Measurements from ENCODE around the gene DNAH17. TPM values are rescaled to one million over a fixed set of nuclear protein-coding genes. Genes with fewer than 3 reads are reported as not detected.

The DNAH17 gene
- total and polyA plus RNA-seq, 2 of the 8 experiments (the other 6 are each of a cell fraction or from before 2014, with no cell fraction given), result 0.14 to 0.67 TPM

DNA sequence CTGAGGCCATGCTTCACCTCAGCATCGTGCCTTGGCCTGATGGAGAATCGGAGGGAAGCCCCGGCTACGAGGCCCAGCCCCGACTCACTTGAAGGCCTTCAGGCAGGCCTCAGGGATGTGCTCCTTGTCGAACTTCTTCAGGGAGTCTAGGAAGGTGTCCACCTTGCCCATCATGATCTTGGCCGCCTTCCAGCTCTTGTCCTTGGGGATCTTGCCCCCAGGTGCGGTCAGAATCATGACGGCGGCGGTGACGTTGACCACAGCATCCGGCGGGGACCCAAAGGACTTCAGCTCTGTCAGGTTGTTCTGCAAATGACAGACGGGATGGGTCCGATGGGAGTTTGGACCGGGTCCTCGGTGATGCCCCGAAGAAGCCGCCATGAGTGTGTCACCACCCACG is 117.5 kb downstream of the DNAH17 start:
- Histone ChIP-seq H3K23ac (ENCODE audit: insufficient read length) (no peak overlapping the region), H3K27me3 (replicated peaks in 1 of 4; ENCODE audit: control insufficient read depth in 3 of 4, extremely low read depth in 1 of 4, insufficient read depth in 3 of 4, low read length in 3 of 4) (no peaks in the 10 kb centered on the region), H3K4me1 (replicated peaks in 1 of 4; ENCODE audit: control insufficient read depth in 3 of 4, insufficient read depth in 4 of 4, low read length in 3 of 4) (no peaks in the 10 kb centered on the region), H3K18ac (ENCODE audit: extremely low read depth, low read length) (no peak overlapping the region), H2BK12ac (ENCODE audit: low read depth, low read length) (no peak overlapping the region), H2BK20ac (ENCODE audit: low read length) (no peak overlapping the region), H2AFZ (ENCODE audit: low read length) (no peak overlapping the region), H3K14ac (ENCODE audit: insufficient read length) (no peak overlapping the region), H3K56ac (replicated peaks; ENCODE audit: insufficient read length, low read depth, low read length) (no peak overlapping the region), H3K79me2 (ENCODE audit: control insufficient read depth in 1 of 2, insufficient read depth in 2 of 2, low read length in 2 of 2) (no peaks in the 10 kb centered on the region), H3K36me3 (ENCODE audit: control insufficient read depth in 2 of 4, insufficient read depth in 4 of 4, low read length in 3 of 4) (no peaks in the 10 kb centered on the region), H3K27ac (ENCODE audit: low read depth, low read length) (no peak overlapping the region), H4K91ac (replicated peaks; ENCODE audit: insufficient read length, low read length) (no peak overlapping the region), H4K8ac (ENCODE audit: extremely low read depth, insufficient read depth, low read length) (no peak overlapping the region), H3K9me3 (ENCODE audit: insufficient read depth in 2 of 2, low read depth in 1 of 2, low read length in 1 of 2) (peaks cover 4 to 5% of the 10 kb centered on the region in 2 experiments; a peak in 2 of 4 replicates), H4K5ac (ENCODE audit: insufficient read length, low read depth, low read length) (no peak overlapping the region), H2BK5ac (ENCODE audit: low read depth, low read length) (no peak overlapping the region), H2AK5ac (ENCODE audit: low read depth, low read length) (no peak overlapping the region), H3K23me2 (ENCODE audit: low read depth, low read length) (0 out of 2 replicates have a peak, but pooled peaks cover 3% of the 10 kb centered on the region), H3K4me3 (ENCODE audit: extremely low read depth in 1 of 4, insufficient read depth in 2 of 4, low read depth in 3 of 4, low read length in 4 of 4) (no peak overlapping the region), H3K4me2 (ENCODE audit: insufficient read depth in 1 of 2, low read depth in 2 of 2, low read length in 2 of 2) (no peak overlapping the region), H3K9ac (replicated peaks in 1 of 4; ENCODE audit: extremely low read depth in 1 of 4, low read depth in 3 of 4, low read length in 3 of 4) (no peak overlapping the region), H2BK120ac (replicated peaks; ENCODE audit: low read depth, low read length) (no peak overlapping the region), H2BK15ac (ENCODE audit: low read length) (no peak overlapping the region), H3K4ac (replicated peaks; ENCODE audit: insufficient read length, low read depth, low read length) (no peak overlapping the region), H4K20me1 (replicated peaks in 1 of 2; ENCODE audit: control insufficient read depth in 1 of 2, insufficient read depth in 2 of 2, low read length in 2 of 2) (no peaks in the 10 kb centered on the region), H3K79me1 (ENCODE audit: low read depth, low read length) (no peaks in the 10 kb centered on the region)
- no peak for DNase-seq (ENCODE audit: low read depth in 1 of 2, low spot score in 2 of 2)
- FAIRE-seq, result no peak
- ChIA-PET CTCF (ENCODE audit: partially characterized antibody) (interaction anchor here (1.0 to 3.2 kb wide), 4 partner anchors 9 to 249 kb away, joined by 3 to 19 read pairs (median 4); no protein-coding TSS in a partner anchor), POLR2A (ENCODE audit: partially characterized antibody) (no interaction called here)
- 96% methylated on average over 20 of the region's 21 CpGs; no CpG with 5 or more reads in 1 of the 2 experiments for WGBS, 2 experiments (ENCODE audit: extremely low coverage in 1 of 2, insufficient coverage in 1 of 2, insufficient read length in 1 of 2, insufficient replicate concordance in 2 of 2, low coverage in 1 of 2, low lambda C conversion rate in 2 of 2, missing lambda C conversion rate in 1 of 2)
- TF ChIP-seq TAF7 (optimal IDR thresholded peaks at IDR 0.05; ENCODE audit: borderline replicate concordance, low read depth, low read length) (no peak), ATF2 (IDR thresholded peaks at IDR 0.05; ENCODE audit: low read length) (no peak)
